Measurements from ENCODE around the gene GALNS. TPM values are rescaled to one million over a fixed set of nuclear protein-coding genes. Genes with fewer than 3 reads are reported as not detected.

GALNS gene
- total and polyA plus RNA-seq, 2 donors: 4.8 to 23.9 TPM

- peaks cover 2 to 14% of the 10 kb centered on the region in 2 donors for H3K27me3 ChIP-seq (ENCODE audit: control insufficient read depth in 2 of 2, insufficient read depth in 1 of 2, low read length in 1 of 2)
- no peak for DNase-seq (ENCODE audit: low read depth in 6 of 9, low spot score in 9 of 9)
These were observed 7.8 kb upstream of the GALNS start for GRCh38 chr16:88864521-88864920.

DNA sequence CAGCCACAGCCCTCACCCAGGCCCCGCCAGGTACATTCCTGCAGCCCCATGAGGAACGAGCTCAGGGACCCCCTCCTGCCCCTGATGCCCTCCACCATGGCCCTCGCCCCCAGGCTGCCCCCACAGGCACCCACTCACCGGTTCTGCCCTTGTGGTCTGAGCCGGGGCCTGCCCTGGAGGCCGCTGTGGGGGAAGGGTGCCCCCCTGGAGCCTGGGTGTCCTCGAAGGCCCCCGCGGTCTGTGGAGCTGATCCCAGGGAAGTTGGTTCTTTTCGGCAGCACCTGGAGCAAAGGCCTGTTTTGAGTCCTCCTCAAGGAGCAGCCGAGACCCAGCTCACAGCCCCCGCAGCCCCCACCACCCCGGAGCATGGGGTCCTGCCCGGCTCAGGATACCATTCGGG, 7.4 kb upstream of the GALNS start:
- H3K36me3 ChIP-seq (ENCODE audit: control insufficient read depth in 2 of 2, insufficient read depth in 2 of 2, low read length in 1 of 2): peaks cover 28 to 39% of the 10 kb centered on the region in 2 donors
- H3K4me1 ChIP-seq (ENCODE audit: control insufficient read depth in 2 of 2, insufficient read depth in 2 of 2, low read length in 2 of 2): no peaks in the 10 kb centered on the region
- H3K27ac ChIP-seq (ENCODE audit: low read depth in 1 of 2, low read length in 1 of 2): no peak overlapping the region
- 95% methylated on average over 15 of the region's 15 CpGs for WGBS
- no peak overlapping the region for H3K4me3 ChIP-seq (ENCODE audit: low read length in 2 of 2)
- peaks cover 0 to 9% of the 10 kb centered on the region in 2 donors for H3K27me3 ChIP-seq (ENCODE audit: control insufficient read depth in 2 of 2, insufficient read depth in 1 of 2, low read length in 1 of 2)
- peaks cover 0 to 1% of the 10 kb centered on the region in 2 donors for H3K9me3 ChIP-seq (ENCODE audit: control insufficient read depth in 2 of 2, insufficient read depth in 1 of 2, low read length in 1 of 2)
- no peak for DNase-seq (ENCODE audit: low read depth in 6 of 9, low spot score in 9 of 9)

More at GRCh38 chr16:88864521-88864920, 7.8 kb upstream of the GALNS start:
- Histone ChIP-seq H3K4me1 (ENCODE audit: control insufficient read depth in 2 of 2, insufficient read depth in 2 of 2, low read length in 2 of 2) (no peaks in the 10 kb centered on the region), H3K4me3 (ENCODE audit: low read length in 2 of 2) (no peak overlapping the region), H3K9me3 (ENCODE audit: control insufficient read depth in 2 of 2, insufficient read depth in 1 of 2, low read length in 1 of 2) (peaks cover 0 to 1% of the 10 kb centered on the region in 2 donors), H3K36me3 (ENCODE audit: control insufficient read depth in 2 of 2, insufficient read depth in 2 of 2, low read length in 1 of 2) (peaks cover 24 to 37% of the 10 kb centered on the region in 2 donors), H3K27ac (ENCODE audit: low read depth in 1 of 2, low read length in 1 of 2) (no peak overlapping the region)
- 97% methylated on average over 18 of the region's 18 CpGs for WGBS

DNA sequence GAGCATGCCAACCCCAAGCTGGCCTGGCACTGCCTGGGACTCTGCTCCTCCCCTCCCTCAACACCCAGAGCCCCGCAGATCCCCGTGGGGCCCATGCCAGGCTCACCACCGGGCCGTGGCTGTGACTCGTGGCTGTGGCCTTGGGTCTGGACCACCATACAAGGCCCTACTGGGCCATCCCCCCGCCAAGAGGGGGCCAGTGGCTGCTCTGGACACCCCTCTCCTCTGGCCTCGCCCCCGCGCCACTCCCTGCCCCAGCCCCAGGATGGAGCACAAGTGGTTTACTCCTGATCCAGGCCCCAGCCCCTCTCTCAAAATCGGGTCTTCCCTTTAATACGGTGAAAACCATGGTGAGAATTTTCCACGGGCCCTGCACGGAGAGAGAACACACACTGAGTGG, 6.7 kb upstream of the GALNS start:
- Histone ChIP-seq H3K9me3 (ENCODE audit: control insufficient read depth in 2 of 2, insufficient read depth in 1 of 2, low read length in 1 of 2) (no peaks in the 10 kb centered on the region), H3K4me1 (ENCODE audit: control insufficient read depth in 2 of 2, insufficient read depth in 2 of 2, low read length in 2 of 2) (peaks cover 1 to 2% of the 10 kb centered on the region in 2 donors), H3K27me3 (ENCODE audit: control insufficient read depth in 2 of 2, insufficient read depth in 1 of 2, low read length in 1 of 2) (peaks cover 0 to 4% of the 10 kb centered on the region in 2 donors), H3K36me3 (ENCODE audit: control insufficient read depth in 2 of 2, insufficient read depth in 2 of 2, low read length in 1 of 2) (peaks cover 34 to 39% of the 10 kb centered on the region in 2 donors), H3K4me3 (ENCODE audit: low read length in 2 of 2) (no peak overlapping the region), H3K27ac (ENCODE audit: low read depth in 1 of 2, low read length in 1 of 2) (no peak overlapping the region)
- 95% methylated on average over 13 of the region's 13 CpGs for WGBS
- no peak for DNase-seq (ENCODE audit: low read depth in 6 of 9, low spot score in 9 of 9)

- Histone ChIP-seq H3K9me3 (ENCODE audit: control insufficient read depth in 2 of 2, insufficient read depth in 1 of 2, low read length in 1 of 2) (no peaks in the 10 kb centered on the region), H3K36me3 (ENCODE audit: control insufficient read depth in 2 of 2, insufficient read depth in 2 of 2, low read length in 1 of 2) (peaks cover 34 to 39% of the 10 kb centered on the region in 2 donors), H3K27me3 (ENCODE audit: control insufficient read depth in 2 of 2, insufficient read depth in 1 of 2, low read length in 1 of 2) (peaks cover 0 to 4% of the 10 kb centered on the region in 2 donors), H3K4me3 (ENCODE audit: low read length in 2 of 2) (no peak overlapping the region), H3K27ac (ENCODE audit: low read depth in 1 of 2, low read length in 1 of 2) (no peak overlapping the region), H3K4me1 (ENCODE audit: control insufficient read depth in 2 of 2, insufficient read depth in 2 of 2, low read length in 2 of 2) (peaks cover 5 to 6% of the 10 kb centered on the region in 2 donors)
- WGBS: 94% methylated on average over 25 of the region's 25 CpGs
- no peak for DNase-seq (ENCODE audit: low read depth in 6 of 9, low spot score in 9 of 9)
These were observed 6.2 kb upstream of the GALNS start for GRCh38 chr16:88862968-88863367.

DNA sequence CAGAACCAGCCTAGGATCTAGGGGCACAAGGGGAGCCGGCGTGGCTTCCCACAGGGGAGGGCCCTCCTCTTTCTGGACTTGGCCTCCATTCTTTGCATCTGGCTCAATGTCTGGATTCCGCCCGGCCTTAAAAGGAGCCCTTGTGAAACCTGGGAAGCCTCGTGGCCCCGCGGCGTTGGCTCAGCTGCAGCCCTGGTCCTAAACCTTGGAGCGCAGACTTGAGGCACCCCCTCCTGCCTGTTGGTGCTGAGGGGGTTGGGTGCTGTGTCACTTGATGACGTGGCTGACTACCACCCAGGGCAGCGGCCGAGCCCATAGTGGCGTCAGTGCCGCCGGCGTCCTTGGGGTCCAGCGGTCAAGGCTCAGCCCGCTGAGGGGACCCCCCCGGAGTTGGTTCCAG, 4.6 kb upstream of the GALNS start:
- no peaks in the 10 kb centered on the region for H3K9me3 ChIP-seq (ENCODE audit: control insufficient read depth in 2 of 2, insufficient read depth in 1 of 2, low read length in 1 of 2)

GRCh38 chr16:88859381-88860091, 2.8 kb upstream of the GALNS start:
- no peak for DNase-seq (ENCODE audit: low read depth in 6 of 9, low spot score in 9 of 9)
- Histone ChIP-seq H3K27me3 (ENCODE audit: control insufficient read depth in 2 of 2, insufficient read depth in 1 of 2, low read length in 1 of 2) (no peaks in the 10 kb centered on the region), H3K4me3 (ENCODE audit: low read length in 2 of 2) (no peak overlapping the region), H3K4me1 (ENCODE audit: control insufficient read depth in 2 of 2, insufficient read depth in 2 of 2, low read length in 2 of 2) (peaks cover 17 to 30% of the 10 kb centered on the region in 2 donors), H3K9me3 (ENCODE audit: control insufficient read depth in 2 of 2, insufficient read depth in 1 of 2, low read length in 1 of 2) (no peaks in the 10 kb centered on the region), H3K36me3 (ENCODE audit: control insufficient read depth in 2 of 2, insufficient read depth in 2 of 2, low read length in 1 of 2) (peaks cover 34 to 39% of the 10 kb centered on the region in 2 donors), H3K27ac (ENCODE audit: low read depth in 1 of 2, low read length in 1 of 2) (no peak overlapping the region)
- WGBS: 97% methylated on average over 20 of the region's 20 CpGs

More for the DNA sequence above, 4.6 kb upstream of the GALNS start:
- Histone ChIP-seq H3K27ac (ENCODE audit: low read depth in 1 of 2, low read length in 1 of 2) (no peak overlapping the region), H3K27me3 (ENCODE audit: control insufficient read depth in 2 of 2, insufficient read depth in 1 of 2, low read length in 1 of 2) (no peaks in the 10 kb centered on the region), H3K4me1 (ENCODE audit: control insufficient read depth in 2 of 2, insufficient read depth in 2 of 2, low read length in 2 of 2) (peaks cover 9 to 12% of the 10 kb centered on the region in 2 donors), H3K36me3 (ENCODE audit: control insufficient read depth in 2 of 2, insufficient read depth in 2 of 2, low read length in 1 of 2) (peaks cover 34 to 39% of the 10 kb centered on the region in 2 donors), H3K4me3 (ENCODE audit: low read length in 2 of 2) (no peak overlapping the region)
- WGBS: 97% methylated on average over 19 of the region's 19 CpGs
- DNase-seq (ENCODE audit: low read depth in 6 of 9, low spot score in 9 of 9): no peak

- Histone ChIP-seq H3K27ac (ENCODE audit: low read depth in 1 of 2, low read length in 1 of 2) (no peak overlapping the region), H3K36me3 (ENCODE audit: control insufficient read depth in 2 of 2, insufficient read depth in 2 of 2, low read length in 1 of 2) (peaks cover 33 to 34% of the 10 kb centered on the region in 2 donors), H3K9me3 (ENCODE audit: control insufficient read depth in 2 of 2, insufficient read depth in 1 of 2, low read length in 1 of 2) (peaks cover 0 to 3% of the 10 kb centered on the region in 2 donors), H3K4me3 (ENCODE audit: low read length in 2 of 2) (peak overlapping the region; percentile 94 to 98), H3K27me3 (ENCODE audit: control insufficient read depth in 2 of 2, insufficient read depth in 1 of 2, low read length in 1 of 2) (no peaks in the 10 kb centered on the region), H3K4me1 (ENCODE audit: control insufficient read depth in 2 of 2, insufficient read depth in 2 of 2, low read length in 2 of 2) (peaks cover 17 to 33% of the 10 kb centered on the region in 2 donors)
- 15% methylated on average over 12 of the region's 12 CpGs for WGBS
- peak in 8 of 9 donors; percentile 33 to 77 (median 53) for DNase-seq (ENCODE audit: low read depth in 6 of 9, low spot score in 9 of 9)
These were observed 1.1 kb upstream of the GALNS start for GRCh38 chr16:88857728-88858339.

- DNase-seq (ENCODE audit: low read depth in 6 of 9, low spot score in 9 of 9): peak in 1 of 9 donors; percentile 13
- WGBS: 36% methylated on average over 46 of the region's 53 CpGs
- Histone ChIP-seq H3K27me3 (ENCODE audit: control insufficient read depth in 2 of 2, insufficient read depth in 1 of 2, low read length in 1 of 2) (no peaks in the 10 kb centered on the region), H3K9me3 (ENCODE audit: control insufficient read depth in 2 of 2, insufficient read depth in 1 of 2, low read length in 1 of 2) (peaks cover 0 to 3% of the 10 kb centered on the region in 2 donors), H3K4me3 (ENCODE audit: low read length in 2 of 2) (peak overlapping the region; percentile 34 to 94), H3K4me1 (ENCODE audit: control insufficient read depth in 2 of 2, insufficient read depth in 2 of 2, low read length in 2 of 2) (peaks cover 17 to 33% of the 10 kb centered on the region in 2 donors), H3K27ac (ENCODE audit: low read depth in 1 of 2, low read length in 1 of 2) (peak overlapping the region in 1 of 2 donors; percentile 88), H3K36me3 (ENCODE audit: control insufficient read depth in 2 of 2, insufficient read depth in 2 of 2, low read length in 1 of 2) (peaks cover 19 to 28% of the 10 kb centered on the region in 2 donors)
These were observed 472 bp downstream of the GALNS start for GRCh38 chr16:88856122-88856827.
